IPS-15b (cell line): ENCODE data around the gene CACNA1C.

Experiments
- H3K27me3 ChIP-seq: one replicate; pipeline ENCODE4 v1.6.1; 2013; ENCODE audit warnings: low read length; ENCODE audit not compliant: control insufficient read depth, insufficient read depth
- H3K36me3 ChIP-seq: one replicate; pipeline ENCODE4 v1.6.1; 2013; ENCODE audit warnings: low read length; ENCODE audit not compliant: control insufficient read depth, insufficient read depth
- H3K4me1 ChIP-seq: one replicate; pipeline ENCODE4 v1.6.1; 2013; ENCODE audit warnings: mild to moderate bottlenecking, low read length; ENCODE audit not compliant: control insufficient read depth, insufficient read depth
- H3K4me3 ChIP-seq: one replicate; pipeline ENCODE4 v1.5.1; 2013; ENCODE audit warnings: low read depth, low read length
- H3K9ac ChIP-seq: one replicate; pipeline ENCODE4 v1.6.1; 2013; ENCODE audit warnings: low read depth, mild to moderate bottlenecking, low read length
- H3K9me3 ChIP-seq: one replicate; pipeline ENCODE4 v1.6.1; 2013; ENCODE audit warnings: mild to moderate bottlenecking, low read length; ENCODE audit not compliant: control insufficient read depth, insufficient read depth

Gene CACNA1C

DNA sequence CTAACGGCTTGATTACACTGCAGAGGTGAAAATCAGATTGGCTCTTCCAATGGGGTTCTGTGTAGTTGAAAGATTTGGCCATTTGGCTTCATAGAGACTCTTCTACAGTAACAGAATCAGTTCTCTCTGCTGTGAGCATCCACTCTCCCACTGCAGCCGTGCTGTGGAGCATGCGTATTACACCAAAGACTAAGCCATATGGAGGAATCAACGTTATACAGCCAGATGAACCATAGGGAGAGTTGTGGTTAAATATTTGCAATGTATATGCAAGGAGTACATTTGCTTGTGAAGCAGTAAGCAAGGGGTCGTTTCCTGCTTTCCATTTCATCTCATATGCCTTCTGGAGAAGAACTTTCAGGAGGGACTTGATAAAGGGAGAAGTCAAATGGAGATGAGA lies 410.9 kb downstream of the CACNA1C start:
- Histone ChIP-seq H3K4me3 (no peak overlapping the region), H3K9ac (no peak overlapping the region), H3K36me3 (no peaks in the 10 kb centered on the region), H3K4me1 (no peaks in the 10 kb centered on the region), H3K9me3 (no peaks in the 10 kb centered on the region), H3K27me3 (no peaks in the 10 kb centered on the region)

GRCh38 chr12:2465681-2466080 lies 412.9 kb downstream of the CACNA1C start:
- Histone ChIP-seq H3K9ac (no peak overlapping the region), H3K36me3 (no peaks in the 10 kb centered on the region), H3K27me3 (no peaks in the 10 kb centered on the region), H3K4me3 (no peak overlapping the region), H3K4me1 (no peaks in the 10 kb centered on the region), H3K9me3 (no peaks in the 10 kb centered on the region)

DNA sequence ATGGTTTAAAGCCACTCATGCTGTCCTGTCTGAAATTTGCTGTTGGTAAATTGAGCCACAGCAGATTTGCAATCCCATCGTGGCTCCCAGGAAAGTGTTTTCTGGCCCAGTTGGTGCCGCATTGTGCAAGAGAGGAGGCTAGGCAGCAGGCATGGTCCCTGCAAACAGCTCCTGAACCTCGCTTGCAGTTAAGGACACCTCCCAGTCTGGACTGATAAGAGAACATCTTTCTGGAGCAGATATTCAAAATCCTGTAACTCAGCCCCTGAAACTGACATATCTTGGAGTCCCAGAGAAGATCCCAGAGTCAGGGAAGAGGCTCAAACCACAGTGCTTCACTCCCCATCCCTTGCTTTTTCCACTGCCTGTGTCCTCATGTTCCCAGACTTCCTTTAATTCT lies 413.4 kb downstream of the CACNA1C start:
- H3K4me1 ChIP-seq = no peaks in the 10 kb centered on the region
- H3K9me3 ChIP-seq = no peaks in the 10 kb centered on the region
- H3K36me3 ChIP-seq = no peaks in the 10 kb centered on the region
- no peak overlapping the region for H3K9ac ChIP-seq
- H3K27me3 ChIP-seq = no peaks in the 10 kb centered on the region
- no peak overlapping the region for H3K4me3 ChIP-seq

DNA sequence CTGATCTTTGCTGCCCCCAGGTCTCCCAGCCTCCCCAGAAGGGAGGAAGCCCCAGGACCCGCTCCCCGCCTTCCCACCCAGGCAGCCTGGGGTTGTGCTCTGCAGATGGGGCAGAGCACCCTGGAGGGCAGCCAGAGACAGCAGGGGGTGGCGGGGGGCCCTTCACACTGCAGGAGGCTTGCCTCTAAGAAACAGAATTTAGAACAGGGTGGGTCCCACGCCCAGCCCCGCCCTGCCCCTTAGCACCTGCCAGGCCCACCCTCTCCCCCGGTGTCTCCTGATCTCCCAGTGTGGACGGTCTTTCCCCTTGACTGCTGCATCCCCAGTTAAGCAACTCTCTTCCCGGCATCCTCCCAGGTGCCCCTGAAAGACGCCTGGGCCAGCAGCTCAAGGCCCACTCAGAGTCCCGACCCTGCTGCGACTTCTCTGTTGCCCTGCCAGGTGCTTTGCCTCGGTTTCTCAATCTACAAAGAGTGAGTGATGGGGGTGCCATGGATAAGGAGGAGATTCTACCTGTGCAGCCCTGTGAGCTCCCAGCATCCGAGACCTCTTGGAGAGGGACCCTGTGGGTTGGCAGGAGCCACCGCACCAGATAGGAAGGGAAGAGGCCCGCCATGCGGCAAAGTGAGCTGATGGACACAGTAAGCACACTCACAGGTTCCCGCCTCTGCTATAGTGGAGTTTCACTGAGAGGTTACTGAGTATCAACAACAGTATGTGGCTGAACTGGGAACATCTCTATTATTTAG lies 414.8 kb downstream of the CACNA1C start:
- Histone ChIP-seq H3K9me3 (no peaks in the 10 kb centered on the region), H3K4me1 (no peaks in the 10 kb centered on the region), H3K4me3 (no peak overlapping the region), H3K36me3 (no peaks in the 10 kb centered on the region), H3K9ac (no peak overlapping the region), H3K27me3 (no peaks in the 10 kb centered on the region)

GRCh38 chr12:2475984-2476383 lies 423.2 kb downstream of the CACNA1C start:
- no peaks in the 10 kb centered on the region for H3K27me3 ChIP-seq
- H3K4me1 ChIP-seq = no peaks in the 10 kb centered on the region
- no peak overlapping the region for H3K4me3 ChIP-seq
- H3K9me3 ChIP-seq = no peaks in the 10 kb centered on the region
- no peak overlapping the region for H3K9ac ChIP-seq
- H3K36me3 ChIP-seq = no peaks in the 10 kb centered on the region

DNA sequence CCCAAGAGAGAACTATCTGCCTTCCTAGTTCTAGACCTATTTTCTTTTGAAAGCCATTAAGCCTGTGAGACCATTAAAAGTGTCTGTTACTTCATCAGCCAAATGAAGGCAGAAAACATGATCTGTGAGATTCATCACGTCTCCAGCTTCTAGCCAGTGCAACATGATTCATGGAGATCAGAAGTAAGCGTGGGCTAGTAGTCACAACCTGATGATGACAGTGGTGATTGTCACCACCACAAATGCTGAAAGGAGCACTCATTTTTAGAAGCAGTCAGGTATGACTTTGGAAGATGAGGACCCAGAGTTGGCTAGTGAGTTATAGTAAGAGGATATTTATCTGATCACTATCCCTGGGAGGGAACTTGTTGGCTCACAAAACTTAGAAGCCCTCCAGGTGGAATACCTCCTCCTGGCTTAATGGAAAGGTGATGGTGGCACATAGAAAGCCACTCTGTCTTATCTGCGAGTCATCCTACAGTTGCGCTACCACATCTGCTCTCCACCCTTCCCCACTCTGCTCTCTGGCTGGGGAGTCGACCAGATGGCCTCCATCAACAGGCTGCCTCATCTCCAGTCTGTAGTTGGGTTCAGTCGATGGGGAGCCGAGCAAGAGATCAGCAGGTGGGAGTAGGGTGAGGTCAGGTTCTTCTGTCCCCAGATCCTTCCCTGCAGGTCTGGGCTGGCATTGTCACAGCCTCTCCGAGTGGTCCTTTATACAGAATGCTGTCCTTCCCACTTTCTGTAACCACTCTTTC lies 424.4 kb downstream of the CACNA1C start:
- no peaks in the 10 kb centered on the region for H3K36me3 ChIP-seq
- no peak overlapping the region for H3K9ac ChIP-seq
- H3K4me3 ChIP-seq = no peak overlapping the region
- no peaks in the 10 kb centered on the region for H3K27me3 ChIP-seq
- no peaks in the 10 kb centered on the region for H3K9me3 ChIP-seq
- no peaks in the 10 kb centered on the region for H3K4me1 ChIP-seq

DNA sequence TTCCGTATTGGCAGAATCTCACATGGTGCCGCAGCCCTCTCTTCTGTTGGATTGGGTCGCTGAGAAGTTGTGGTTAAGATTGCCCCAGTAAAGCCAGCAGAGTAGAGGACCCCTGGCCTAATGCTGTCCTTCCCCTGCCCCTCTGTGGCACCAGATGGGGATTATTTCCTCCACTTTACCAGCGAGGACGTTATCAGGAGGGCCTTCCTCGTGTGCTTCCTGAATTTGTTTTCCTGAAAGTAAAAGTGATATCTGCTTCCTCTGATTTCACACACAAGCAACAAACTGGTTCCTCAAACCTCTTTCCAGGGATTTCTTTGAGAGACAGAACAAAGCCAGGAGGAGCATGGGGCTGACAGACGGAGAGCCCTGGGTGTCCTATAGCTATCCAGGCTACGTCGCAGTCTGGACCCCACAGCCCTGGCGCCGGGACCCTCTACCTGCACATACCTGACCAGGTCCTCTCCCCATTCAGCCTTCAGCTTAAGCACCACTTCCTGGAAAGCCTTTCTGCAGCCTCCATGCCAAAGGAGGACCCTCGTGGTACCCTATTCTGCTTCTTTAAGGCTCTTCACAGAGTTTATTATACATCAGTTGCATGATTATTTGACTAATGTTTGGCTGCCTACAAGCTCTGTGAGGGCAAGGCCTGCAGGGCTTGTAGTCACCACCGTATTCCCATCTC lies 427.2 kb downstream of the CACNA1C start:
- Histone ChIP-seq H3K9ac (no peak overlapping the region), H3K27me3 (no peaks in the 10 kb centered on the region), H3K36me3 (no peaks in the 10 kb centered on the region)

GRCh38 chr12:2481346-2481745 lies 428.6 kb downstream of the CACNA1C start:
- Histone ChIP-seq H3K9ac (no peak overlapping the region), H3K9me3 (no peaks in the 10 kb centered on the region), H3K27me3 (no peaks in the 10 kb centered on the region), H3K4me1 (no peaks in the 10 kb centered on the region), H3K36me3 (no peaks in the 10 kb centered on the region), H3K4me3 (no peak overlapping the region)

More for the DNA sequence above, 427.2 kb downstream of the CACNA1C start:
- no peaks in the 10 kb centered on the region for H3K9me3 ChIP-seq
- no peaks in the 10 kb centered on the region for H3K4me1 ChIP-seq
- H3K4me3 ChIP-seq = no peak overlapping the region

GRCh38 chr12:2481951-2482350 lies 429.2 kb downstream of the CACNA1C start:
- Histone ChIP-seq H3K27me3 (no peaks in the 10 kb centered on the region), H3K4me1 (no peaks in the 10 kb centered on the region), H3K36me3 (no peaks in the 10 kb centered on the region), H3K9ac (no peak overlapping the region), H3K9me3 (no peaks in the 10 kb centered on the region), H3K4me3 (no peak overlapping the region)

DNA sequence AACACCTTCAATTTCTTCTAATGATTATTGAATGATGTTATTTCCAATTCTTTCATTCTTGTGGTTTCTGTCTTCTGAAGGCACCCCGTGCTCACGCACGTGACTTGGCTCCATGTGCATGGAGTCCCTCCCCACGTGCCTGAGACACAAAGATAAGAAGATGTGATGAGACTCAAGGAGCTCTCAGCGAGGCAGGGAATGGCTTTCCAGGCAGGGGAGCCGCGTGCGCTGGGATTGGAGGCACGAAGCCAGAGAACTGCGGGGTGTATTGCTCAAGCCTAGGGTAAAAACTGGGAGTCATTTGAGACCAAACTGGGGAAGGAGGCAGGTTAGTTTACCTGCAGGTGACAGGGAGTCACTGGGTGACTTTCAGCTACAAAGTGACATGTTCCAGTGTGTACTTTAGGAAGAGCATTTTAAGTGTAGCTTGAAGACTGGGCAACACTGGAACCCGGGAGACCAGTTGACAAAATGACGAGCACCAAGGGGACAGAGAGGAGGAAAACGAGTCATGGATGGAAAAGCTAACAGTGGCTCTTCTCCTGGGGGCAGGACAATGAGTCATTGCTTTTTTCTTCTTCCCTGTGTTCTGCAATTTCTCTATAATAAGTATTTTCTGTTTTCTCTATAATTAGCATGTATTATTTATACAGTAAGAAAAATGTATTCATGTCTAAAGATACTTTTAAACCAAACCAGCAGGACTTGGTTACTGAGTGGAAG lies 430.3 kb downstream of the CACNA1C start:
- Histone ChIP-seq H3K9me3 (no peaks in the 10 kb centered on the region), H3K36me3 (no peaks in the 10 kb centered on the region), H3K9ac (no peak overlapping the region), H3K4me1 (no peaks in the 10 kb centered on the region), H3K4me3 (no peak overlapping the region), H3K27me3 (no peaks in the 10 kb centered on the region)

DNA sequence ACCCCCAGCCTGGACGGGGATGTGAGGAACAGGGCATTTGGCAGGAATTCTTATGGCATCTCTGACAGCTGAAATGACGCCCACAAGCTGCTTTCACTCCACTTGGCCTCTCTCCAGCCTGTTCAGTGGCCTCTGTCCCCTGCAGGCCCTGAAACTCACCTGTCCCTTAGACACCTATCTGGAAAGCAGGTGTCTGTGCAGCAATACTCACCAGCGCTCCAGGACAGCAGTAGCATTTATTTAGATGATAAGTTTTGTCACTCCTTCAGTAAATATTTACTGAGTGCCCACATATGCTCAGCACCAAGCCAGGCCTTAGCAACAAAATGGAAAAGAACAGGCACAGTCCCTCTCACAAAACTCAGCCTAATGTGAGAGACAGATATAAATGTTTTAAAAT lies 430.9 kb downstream of the CACNA1C start:
- Histone ChIP-seq H3K9me3 (no peaks in the 10 kb centered on the region), H3K4me1 (no peaks in the 10 kb centered on the region), H3K27me3 (no peaks in the 10 kb centered on the region), H3K9ac (no peak overlapping the region), H3K4me3 (no peak overlapping the region), H3K36me3 (no peaks in the 10 kb centered on the region)
